Endometrial microvascular endothelial cells (primary cell): Measurements from ENCODE around the gene FXYD5. TPM values are rescaled to one million over a fixed set of nuclear protein-coding genes. Genes with fewer than 3 reads are reported as not detected.
"Not testable (repeated sequence)": the region's sequence is repeated elsewhere in the genome, so short reads cannot be mapped to it uniquely, and the experiment has no call there.

ENCODE experiments used
- in situ Hi-C: cut with HindIII; loops from 2 replicates; pipeline ENCODE4 v1.10.0; 2017; ENCODE audit warnings: low sequenced_read_pairs, low pct_unique_long_range_greater_than_20kb; ENCODE audit errors: inconsistent ontology term
- total RNA-seq: library from RNA; depleted of rRNA; stranded (reverse); fragments of >200 nt; gene quantifications from one replicate; pipeline ENCODE4 v1.2.3, GENCODE V29; 2015; ENCODE audit errors: inconsistent ontology term

Gene FXYD5
- total RNA-seq, 1 donor from 2014 or later, result 194 TPM

- in situ Hi-C loops, result no loop called here
Observed at GRCh38 chr19:35167251-35168119, 12.9 kb downstream of the FXYD5 start.

GRCh38 chr19:35168196-35168595, 13.7 kb downstream of the FXYD5 start:
- in situ Hi-C loops, result no loop called here

GRCh38 chr19:35169221-35169995, 14.9 kb downstream of the FXYD5 start:
- in situ Hi-C loops, result no loop called here

- in situ Hi-C loops, result no loop called here
Observed at GRCh38 chr19:35170359-35171061, 16.0 kb downstream of the FXYD5 start.

GRCh38 chr19:35171730-35172129, 17.2 kb downstream of the FXYD5 start:
- in situ Hi-C loops, result no loop called here

- in situ Hi-C loops, result no loop called here
Observed at GRCh38 chr19:35174226-35174625, 19.7 kb downstream of the FXYD5 start.

- in situ Hi-C loops, result no loop called here
Observed at GRCh38 chr19:35176181-35176570, 21.6 kb downstream of the FXYD5 start.

GRCh38 chr19:35177377-35178274, 23.1 kb downstream of the FXYD5 start:
- in situ Hi-C loops, result no loop called here

GRCh38 chr19:35178701-35179100, 24.2 kb downstream of the FXYD5 start:
- in situ Hi-C loops, result no loop called here

GRCh38 chr19:35179830-35180229, 25.3 kb downstream of the FXYD5 start:
- in situ Hi-C loops, result no loop called here

- in situ Hi-C loops, result no loop called here
Observed at GRCh38 chr19:35181387-35181786, 26.9 kb downstream of the FXYD5 start.

GRCh38 chr19:35184267-35184666, 29.7 kb downstream of the FXYD5 start:
- in situ Hi-C loops, result no loop called here

GRCh38 chr19:35184884-35185283, 30.3 kb downstream of the FXYD5 start:
- in situ Hi-C loops, result no loop called here

GRCh38 chr19:35194012-35194984, 39.8 kb downstream of the FXYD5 start:
- in situ Hi-C loops, result no loop called here

- in situ Hi-C loops, result no loop called here
Observed at GRCh38 chr19:35195830-35196229, 41.3 kb downstream of the FXYD5 start.

- in situ Hi-C loops, result not testable (repeated sequence)
Observed at GRCh38 chr19:35196861-35197260, 42.3 kb downstream of the FXYD5 start.

- in situ Hi-C loops, result no loop called here
Observed at GRCh38 chr19:35199481-35199880, 44.9 kb downstream of the FXYD5 start.
